SK-N-SH treated with all-trans-retinoic acid at 6 μM for 48 hours (cell line): ENCODE data around the gene DLG2.

Source experiments
- BACH2 ChIP-seq: fragments of 250-450 bp; sonication (Bioruptor Pico); IDR thresholded peaks from 2 replicates; pipeline ENCODE4 v1.9.0; 2021; ENCODE audit warnings: mild to moderate bottlenecking, borderline replicate concordance
- GLIS3 ChIP-seq: fragments of 250-450 bp; sonication (Bioruptor Pico); IDR thresholded peaks from 2 replicates; pipeline ENCODE4 v1.5.0; 2020; ENCODE audit warnings: mild to moderate bottlenecking, moderate library complexity
- RARB ChIP-seq: fragments of 250-450 bp; sonication (Bioruptor Pico); IDR thresholded peaks from 2 replicates; pipeline ENCODE4 v1.8.0; 2021; ENCODE audit warnings: mild to moderate bottlenecking, moderate library complexity
- SNAI2 ChIP-seq: fragments of 250-450 bp; sonication (Bioruptor Pico); IDR thresholded peaks from 2 replicates; pipeline ENCODE4 v1.5.0; 2020; ENCODE audit warnings: mild to moderate bottlenecking, moderate library complexity
- ZC3H10 ChIP-seq: fragments of 250-450 bp; sonication (Bioruptor Pico); IDR thresholded peaks from 2 replicates; pipeline ENCODE4 v1.5.1; 2021; ENCODE audit warnings: mild to moderate bottlenecking, moderate library complexity
- ZFP30 ChIP-seq: fragments of 450-650 bp; formaldehyde crosslinking; IDR thresholded peaks from 2 replicates; pipeline ENCODE4 v1.5.0; 2022; ENCODE audit warnings: mild to moderate bottlenecking, moderate library complexity
- ZNF8 ChIP-seq: fragments of 450-650 bp; formaldehyde crosslinking; IDR thresholded peaks from 2 replicates; pipeline ENCODE4 v1.5.0; 2020; ENCODE audit warnings: mild to moderate bottlenecking, moderate library complexity

GRCh38 chr11:83801799-83802198, 1825.3 kb downstream of the DLG2 start:
- TF ChIP-seq RARB, result no peak
- no peak for TF ChIP-seq SNAI2 (CRISPR knock-in tag)
- TF ChIP-seq ZFP30 (CRISPR knock-in tag), result no peak
- TF ChIP-seq ZNF8 (CRISPR knock-in tag), result no peak
- TF ChIP-seq ZC3H10 (CRISPR knock-in tag), result no peak
- no peak for TF ChIP-seq BACH2 (CRISPR knock-in tag)
- TF ChIP-seq GLIS3, result no peak
